IPS-18a (cell line): ENCODE measurements around the gene IL15RA.
"Not testable (repeated sequence)": the region's sequence is repeated elsewhere in the genome, so short reads cannot be mapped to it uniquely, and the experiment has no call there.

Experiments used
- H3K27ac ChIP-seq: one replicate; pipeline ENCODE4 v1.5.1; 2013; ENCODE audit warnings: low read length
- H3K27me3 ChIP-seq: one replicate; pipeline ENCODE4 v1.6.1; 2013; ENCODE audit warnings: mild to moderate bottlenecking, low read length; ENCODE audit not compliant: control insufficient read depth, insufficient read depth
- H3K36me3 ChIP-seq: one replicate; pipeline ENCODE4 v1.6.1; 2013; ENCODE audit warnings: low read depth, low read length; ENCODE audit not compliant: control insufficient read depth
- H3K4me1 ChIP-seq: one replicate; pipeline ENCODE4 v1.6.1; 2013; ENCODE audit warnings: low read depth, low read length; ENCODE audit not compliant: control insufficient read depth
- H3K4me3 ChIP-seq: one replicate; pipeline ENCODE4 v1.5.1; 2013; ENCODE audit warnings: low read length
- H3K9ac ChIP-seq: one replicate; pipeline ENCODE4 v1.6.1; 2013; ENCODE audit warnings: mild to moderate bottlenecking, low read length, moderate library complexity
- H3K9me3 ChIP-seq: one replicate; pipeline ENCODE4 v1.6.1; 2013; ENCODE audit warnings: low read depth, low read length; ENCODE audit not compliant: control insufficient read depth

The IL15RA gene

GRCh38 chr10:6005161-6005804 lies 27.9 kb upstream of the IL15RA start:
- H3K27me3 ChIP-seq, H3K27ac ChIP-seq, H3K9ac ChIP-seq, H3K4me3 ChIP-seq, H3K9me3 ChIP-seq, H3K36me3 ChIP-seq, H3K4me1 ChIP-seq: not testable (repeated sequence)

- H3K27me3 ChIP-seq = no peaks in the 10 kb centered on the region
- H3K4me3 ChIP-seq = no peak overlapping the region
- peaks cover 3% of the 10 kb centered on the region for H3K9me3 ChIP-seq
- H3K27ac ChIP-seq = no peak overlapping the region
- no peaks in the 10 kb centered on the region for H3K36me3 ChIP-seq
- no peak overlapping the region for H3K9ac ChIP-seq
- no peaks in the 10 kb centered on the region for H3K4me1 ChIP-seq
Measured at GRCh38 chr10:6002809-6003510, 25.6 kb upstream of the IL15RA start.

- no peak overlapping the region for H3K27ac ChIP-seq
- no peak overlapping the region for H3K9ac ChIP-seq
- H3K36me3 ChIP-seq = no peaks in the 10 kb centered on the region
- peaks cover 17% of the 10 kb centered on the region for H3K4me1 ChIP-seq
- H3K9me3 ChIP-seq = no peaks in the 10 kb centered on the region
- no peak overlapping the region for H3K4me3 ChIP-seq
- H3K27me3 ChIP-seq = no peaks in the 10 kb centered on the region
Measured at GRCh38 chr10:5999440-6000165, 22.3 kb upstream of the IL15RA start.

GRCh38 chr10:5996696-5997095 lies 19.4 kb upstream of the IL15RA start:
- Histone ChIP-seq H3K9me3 (peaks cover 5% of the 10 kb centered on the region), H3K27me3 (no peaks in the 10 kb centered on the region), H3K9ac (no peak overlapping the region), H3K4me3 (no peak overlapping the region), H3K4me1 (peaks cover 17% of the 10 kb centered on the region), H3K36me3 (no peaks in the 10 kb centered on the region), H3K27ac (no peak overlapping the region)

- no peaks in the 10 kb centered on the region for H3K27me3 ChIP-seq
- H3K4me3 ChIP-seq = no peak overlapping the region
- H3K36me3 ChIP-seq = no peaks in the 10 kb centered on the region
- H3K27ac ChIP-seq = no peak overlapping the region
- no peak overlapping the region for H3K9ac ChIP-seq
- peaks cover 12% of the 10 kb centered on the region for H3K4me1 ChIP-seq
- H3K9me3 ChIP-seq = peaks cover 8% of the 10 kb centered on the region
Measured at GRCh38 chr10:5992398-5992797, 15.1 kb upstream of the IL15RA start.

- Histone ChIP-seq H3K27me3 (no peaks in the 10 kb centered on the region), H3K36me3 (no peaks in the 10 kb centered on the region)
Measured at GRCh38 chr10:5991708-5992107, 14.4 kb upstream of the IL15RA start.

GRCh38 chr10:5989756-5990155 lies 12.4 kb upstream of the IL15RA start:
- Histone ChIP-seq H3K9ac (no peak overlapping the region), H3K4me3 (no peak overlapping the region), H3K9me3 (peaks cover 8% of the 10 kb centered on the region), H3K27me3 (no peaks in the 10 kb centered on the region), H3K27ac (no peak overlapping the region), H3K4me1 (no peaks in the 10 kb centered on the region), H3K36me3 (no peaks in the 10 kb centered on the region)

More at GRCh38 chr10:5991708-5992107, 14.4 kb upstream of the IL15RA start:
- Histone ChIP-seq H3K9me3 (peaks cover 8% of the 10 kb centered on the region), H3K9ac (no peak overlapping the region), H3K4me1 (peaks cover 6% of the 10 kb centered on the region), H3K4me3 (no peak overlapping the region), H3K27ac (no peak overlapping the region)

GRCh38 chr10:5988336-5988920 lies 11.1 kb upstream of the IL15RA start:
- H3K27me3 ChIP-seq = no peaks in the 10 kb centered on the region
- peaks cover 8% of the 10 kb centered on the region for H3K9me3 ChIP-seq
- H3K4me3 ChIP-seq = no peak overlapping the region
- H3K9ac ChIP-seq = no peak overlapping the region
- H3K27ac ChIP-seq = no peak overlapping the region
- H3K4me1 ChIP-seq = no peaks in the 10 kb centered on the region
- H3K36me3 ChIP-seq = no peaks in the 10 kb centered on the region

- H3K9ac ChIP-seq = no peak overlapping the region
- no peaks in the 10 kb centered on the region for H3K27me3 ChIP-seq
- no peaks in the 10 kb centered on the region for H3K36me3 ChIP-seq
- H3K27ac ChIP-seq = no peak overlapping the region
- H3K9me3 ChIP-seq = peaks cover 8% of the 10 kb centered on the region
- H3K4me3 ChIP-seq = no peak overlapping the region
- H3K4me1 ChIP-seq = no peaks in the 10 kb centered on the region
Measured at GRCh38 chr10:5987747-5988146, 10.4 kb upstream of the IL15RA start.

GRCh38 chr10:5985029-5985428 lies 7.7 kb upstream of the IL15RA start:
- Histone ChIP-seq H3K36me3 (no peaks in the 10 kb centered on the region), H3K27me3 (peaks cover 8% of the 10 kb centered on the region)

GRCh38 chr10:5983774-5984173 lies 6.4 kb upstream of the IL15RA start:
- Histone ChIP-seq H3K27ac (no peak overlapping the region), H3K4me3 (no peak overlapping the region), H3K27me3 (peaks cover 20% of the 10 kb centered on the region), H3K9ac (no peak overlapping the region), H3K9me3 (no peaks in the 10 kb centered on the region), H3K36me3 (no peaks in the 10 kb centered on the region), H3K4me1 (no peaks in the 10 kb centered on the region)

More at GRCh38 chr10:5985029-5985428, 7.7 kb upstream of the IL15RA start:
- no peaks in the 10 kb centered on the region for H3K4me1 ChIP-seq
- no peak overlapping the region for H3K27ac ChIP-seq
- H3K4me3 ChIP-seq = no peak overlapping the region
- no peak overlapping the region for H3K9ac ChIP-seq
- H3K9me3 ChIP-seq = no peaks in the 10 kb centered on the region
